Measurements from ENCODE around the gene ZNF462.

Gene ZNF462

DNA sequence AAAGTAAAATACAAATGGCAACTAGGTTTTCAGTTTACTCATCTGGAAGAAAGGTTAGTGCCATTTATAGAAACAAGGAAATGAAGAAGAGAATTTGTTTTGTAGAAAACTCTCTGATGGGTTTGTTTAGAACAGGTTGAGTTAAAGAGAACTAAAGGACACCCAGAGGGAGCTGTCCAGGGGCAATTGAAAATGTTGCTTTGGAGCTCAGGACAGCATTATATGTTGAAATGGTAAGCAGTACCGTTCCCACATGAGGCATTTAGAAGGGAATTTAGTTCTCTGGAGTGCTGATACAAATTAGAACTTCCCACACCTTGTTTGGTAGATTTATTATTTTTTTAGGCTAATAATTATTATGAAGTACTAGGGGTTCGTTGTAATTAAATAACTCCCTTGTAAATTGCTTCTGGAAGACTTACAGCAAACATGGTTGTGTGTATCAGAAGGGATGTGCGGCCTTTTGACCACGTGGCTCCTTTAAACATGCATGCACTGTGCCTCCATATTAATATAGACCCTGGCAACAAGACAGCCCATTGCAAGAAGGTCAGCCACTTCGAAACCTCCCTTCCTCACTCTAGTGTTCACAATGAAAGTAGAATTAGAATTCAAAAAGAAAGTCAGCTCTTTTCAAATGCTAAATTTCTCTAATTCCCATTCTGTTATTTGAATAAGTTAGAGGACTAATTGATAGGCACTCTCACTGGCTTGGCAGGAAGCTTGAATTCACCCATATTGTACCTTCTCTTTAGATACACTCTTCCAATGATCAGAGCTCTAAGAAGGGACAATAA lies 71.7 kb downstream of the ZNF462 start:
- H3K9me3 ChIP-seq: no peaks in the 10 kb centered on the region
- TF ChIP-seq, protein P1, sequence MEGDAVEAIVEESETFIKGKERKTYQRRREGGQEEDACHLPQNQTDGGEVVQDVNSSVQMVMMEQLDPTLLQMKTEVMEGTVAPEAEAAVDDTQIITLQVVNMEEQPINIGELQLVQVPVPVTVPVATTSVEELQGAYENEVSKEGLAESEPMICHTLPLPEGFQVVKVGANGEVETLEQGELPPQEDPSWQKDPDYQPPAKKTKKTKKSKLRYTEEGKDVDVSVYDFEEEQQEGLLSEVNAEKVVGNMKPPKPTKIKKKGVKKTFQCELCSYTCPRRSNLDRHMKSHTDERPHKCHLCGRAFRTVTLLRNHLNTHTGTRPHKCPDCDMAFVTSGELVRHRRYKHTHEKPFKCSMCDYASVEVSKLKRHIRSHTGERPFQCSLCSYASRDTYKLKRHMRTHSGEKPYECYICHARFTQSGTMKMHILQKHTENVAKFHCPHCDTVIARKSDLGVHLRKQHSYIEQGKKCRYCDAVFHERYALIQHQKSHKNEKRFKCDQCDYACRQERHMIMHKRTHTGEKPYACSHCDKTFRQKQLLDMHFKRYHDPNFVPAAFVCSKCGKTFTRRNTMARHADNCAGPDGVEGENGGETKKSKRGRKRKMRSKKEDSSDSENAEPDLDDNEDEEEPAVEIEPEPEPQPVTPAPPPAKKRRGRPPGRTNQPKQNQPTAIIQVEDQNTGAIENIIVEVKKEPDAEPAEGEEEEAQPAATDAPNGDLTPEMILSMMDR (IDR thresholded peaks at IDR 0.05): no peak
- no peak overlapping the region for H3K4me3 ChIP-seq (ENCODE audit: low read depth in 1 of 2, low read length in 1 of 2)
- H3K27ac ChIP-seq: no peak overlapping the region
- H3K27me3 ChIP-seq: no peaks in the 10 kb centered on the region
- no peaks in the 10 kb centered on the region for H3K4me1 ChIP-seq (ENCODE audit: control insufficient read depth in 1 of 2, insufficient read depth in 1 of 2, low read depth in 1 of 2, low read length in 1 of 2)
- H3K36me3 ChIP-seq: no peaks in the 10 kb centered on the region

DNA sequence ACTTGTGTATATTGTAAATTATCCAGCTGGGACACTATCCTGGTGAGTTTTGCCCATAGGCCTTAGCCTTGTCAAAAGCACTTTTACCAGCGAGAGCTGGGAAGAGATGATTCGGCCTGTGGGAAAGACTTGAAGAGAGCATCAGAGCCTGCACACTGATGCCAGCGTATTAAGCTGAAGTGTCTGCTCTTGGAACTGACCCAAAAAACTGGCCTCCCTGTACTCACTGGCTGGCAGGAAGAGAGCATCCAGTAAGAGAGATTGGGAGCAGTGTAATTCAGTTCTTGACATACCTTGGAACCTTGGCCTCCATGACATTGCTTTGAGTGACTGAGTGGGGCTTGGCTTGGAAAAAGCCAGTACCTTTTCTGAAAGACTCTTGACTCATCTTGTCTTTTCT lies 73.7 kb downstream of the ZNF462 start:
- no peaks in the 10 kb centered on the region for H3K9me3 ChIP-seq
- H3K27me3 ChIP-seq: no peaks in the 10 kb centered on the region
- no peak overlapping the region for H3K27ac ChIP-seq
- no peaks in the 10 kb centered on the region for H3K36me3 ChIP-seq
- no peak overlapping the region for H3K4me3 ChIP-seq (ENCODE audit: low read depth in 1 of 2, low read length in 1 of 2)
- H3K4me1 ChIP-seq (ENCODE audit: control insufficient read depth in 1 of 2, insufficient read depth in 1 of 2, low read depth in 1 of 2, low read length in 1 of 2): no peaks in the 10 kb centered on the region
- TF ChIP-seq, protein P1 (IDR thresholded peaks at IDR 0.05): no peak

DNA sequence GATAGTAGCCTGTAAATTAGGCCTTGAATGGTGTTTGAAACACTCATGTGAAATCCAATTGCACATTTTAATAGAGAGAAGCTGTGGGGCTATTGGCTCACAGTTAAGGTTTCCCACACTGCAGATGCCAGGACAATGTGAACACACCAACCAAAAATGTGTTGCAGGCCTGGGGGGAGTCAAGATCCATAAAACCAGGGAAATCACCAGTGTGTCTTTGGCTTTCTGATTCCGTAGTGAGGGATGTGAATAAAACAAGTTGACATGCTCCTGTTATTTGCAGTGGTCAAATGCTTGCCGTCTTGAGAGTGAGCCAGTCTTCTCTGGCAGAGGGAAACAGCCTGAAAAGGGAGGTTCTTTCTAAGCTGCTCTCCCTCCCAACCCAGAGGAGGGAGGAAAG lies 79.0 kb downstream of the ZNF462 start:
- Histone ChIP-seq H3K4me1 (ENCODE audit: control insufficient read depth in 1 of 2, insufficient read depth in 1 of 2, low read depth in 1 of 2, low read length in 1 of 2) (no peaks in the 10 kb centered on the region), H3K4me3 (ENCODE audit: low read depth in 1 of 2, low read length in 1 of 2) (no peak overlapping the region), H3K27me3 (no peaks in the 10 kb centered on the region), H3K27ac (no peak overlapping the region), H3K9me3 (no peaks in the 10 kb centered on the region), H3K36me3 (no peaks in the 10 kb centered on the region)
- TF ChIP-seq, protein P1 (IDR thresholded peaks at IDR 0.05): no peak

DNA sequence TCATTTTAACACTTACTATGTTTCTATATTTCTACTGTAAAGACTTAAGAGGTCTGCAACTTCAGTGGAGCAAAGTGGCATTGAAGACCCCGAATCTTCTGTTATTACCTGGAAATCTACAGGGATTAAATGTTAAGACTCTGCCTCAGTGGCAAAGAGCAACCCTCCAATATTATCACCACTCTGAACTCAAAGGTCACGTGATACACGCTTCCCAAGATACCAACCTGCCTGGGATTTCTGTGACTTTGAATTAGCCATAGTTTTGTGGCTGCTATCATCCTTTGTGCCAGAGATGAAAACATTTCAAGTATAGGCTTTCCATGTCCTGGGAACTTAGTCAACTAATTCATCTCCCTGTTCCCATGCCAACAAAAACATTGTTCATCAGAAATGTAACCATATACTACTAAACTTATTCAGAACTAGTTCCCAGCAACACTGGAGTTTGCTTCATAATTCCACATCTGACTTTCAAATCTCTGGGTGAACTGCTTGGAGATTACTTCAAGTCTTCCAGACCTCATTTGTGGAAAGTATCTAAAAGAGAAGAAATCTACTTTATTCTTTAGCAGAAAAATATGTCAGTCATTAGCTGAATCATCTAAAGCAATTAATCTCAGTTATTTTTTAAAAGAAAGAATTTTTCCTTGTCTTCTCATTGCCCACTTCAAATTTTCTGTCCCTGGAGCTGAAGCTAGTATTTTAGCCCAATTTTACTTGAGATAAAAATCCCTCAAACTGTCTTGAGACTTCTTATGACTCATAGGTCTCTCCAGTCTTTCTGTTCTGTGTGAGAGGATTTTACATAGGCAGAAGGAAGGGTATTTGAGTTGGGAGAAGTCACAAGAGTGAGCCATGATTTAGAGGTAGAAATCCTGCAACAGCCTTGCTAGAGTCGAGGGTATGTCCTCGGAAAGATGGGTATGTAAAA lies 83.0 kb downstream of the ZNF462 start:
- TF ChIP-seq, protein P1 (IDR thresholded peaks at IDR 0.05): no peak
- Histone ChIP-seq H3K4me1 (ENCODE audit: control insufficient read depth in 1 of 2, insufficient read depth in 1 of 2, low read depth in 1 of 2, low read length in 1 of 2) (no peaks in the 10 kb centered on the region), H3K36me3 (no peaks in the 10 kb centered on the region), H3K27me3 (no peaks in the 10 kb centered on the region), H3K27ac (no peak overlapping the region), H3K9me3 (no peaks in the 10 kb centered on the region), H3K4me3 (ENCODE audit: low read depth in 1 of 2, low read length in 1 of 2) (no peak overlapping the region)

DNA sequence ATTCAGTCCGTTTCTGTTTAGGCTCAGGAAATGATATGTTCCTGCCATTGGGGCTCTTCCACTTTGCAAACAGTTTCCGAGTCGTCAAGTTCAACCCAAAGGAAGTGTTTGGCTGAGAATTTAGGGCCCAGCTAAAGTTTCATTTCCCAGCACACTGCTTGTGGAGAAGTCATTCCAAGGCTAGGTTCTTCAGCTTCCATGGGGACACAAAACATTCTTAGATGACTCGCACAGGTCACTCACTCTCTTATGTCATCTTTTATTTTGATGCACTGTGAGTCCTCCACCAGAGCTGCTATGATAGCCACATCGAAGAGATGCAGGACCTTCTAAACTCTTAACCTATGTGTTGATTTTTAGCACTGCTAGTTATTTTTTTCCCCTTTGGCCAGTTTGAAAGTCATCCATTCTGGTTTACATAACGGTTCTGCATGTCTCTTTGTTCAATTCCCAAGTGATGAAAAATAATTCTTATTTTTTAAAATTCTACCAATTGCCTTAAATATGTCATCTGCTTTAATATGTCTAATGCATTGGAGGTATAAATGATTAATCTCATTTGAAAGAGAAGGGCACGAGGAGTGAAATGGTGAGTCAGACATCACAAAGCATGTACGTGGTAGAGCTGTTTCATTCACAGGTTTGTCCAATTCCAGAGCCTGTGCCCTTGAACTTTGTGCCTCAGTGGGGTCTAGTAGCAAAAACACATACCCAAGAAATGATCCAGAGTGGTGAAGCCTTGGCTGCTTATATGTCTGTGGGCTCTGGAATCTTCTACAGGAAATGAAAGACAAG lies 84.3 kb downstream of the ZNF462 start:
- H3K36me3 ChIP-seq: no peaks in the 10 kb centered on the region
- TF ChIP-seq, protein P1 (IDR thresholded peaks at IDR 0.05): no peak
- H3K9me3 ChIP-seq: no peaks in the 10 kb centered on the region
- H3K27ac ChIP-seq: no peak overlapping the region
- H3K27me3 ChIP-seq: no peaks in the 10 kb centered on the region
- no peaks in the 10 kb centered on the region for H3K4me1 ChIP-seq (ENCODE audit: control insufficient read depth in 1 of 2, insufficient read depth in 1 of 2, low read depth in 1 of 2, low read length in 1 of 2)
- no peak overlapping the region for H3K4me3 ChIP-seq (ENCODE audit: low read depth in 1 of 2, low read length in 1 of 2)
